Activated CD8-positive, alpha-beta memory T cell treated with anti-CD3 and anti-CD28 coated beads, Interleukin-2, amount 50 U/mL, for 1 hour (primary cell): Measurements from ENCODE around the gene CFAP53.
"Not testable (repeated sequence)": the region's sequence is repeated elsewhere in the genome, so short reads cannot be mapped to it uniquely, and the experiment has no call there.

Source experiments
- DNase-seq: peaks from one replicate; pipeline ENCODE4 v3.0.0-alpha.2; 2020; ENCODE audit errors: extremely low read depth

Gene CFAP53

GRCh38 chr18:50273203-50274043, 7.1 kb upstream of the CFAP53 start:
- no peak for DNase-seq

DNA sequence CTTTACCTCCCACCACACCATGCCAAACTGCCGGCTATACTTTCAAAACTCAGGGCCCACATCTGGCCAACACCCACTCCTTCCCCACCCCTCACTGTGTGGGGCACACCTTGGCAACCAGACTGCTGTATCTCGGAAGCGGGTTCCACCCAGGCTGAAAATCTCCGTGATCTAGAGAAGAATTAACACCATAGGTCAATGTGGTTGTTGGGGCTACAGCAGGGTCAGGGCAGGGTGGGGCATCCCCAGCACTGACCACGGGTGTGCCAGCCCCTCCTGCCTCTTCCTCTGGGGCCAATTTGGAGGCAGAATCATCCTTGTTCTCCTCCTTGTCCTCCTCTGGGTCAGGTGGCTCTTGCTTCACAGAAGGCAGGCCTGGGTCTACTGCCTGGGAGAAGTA, 6.3 kb upstream of the CFAP53 start:
- no peak for DNase-seq

DNA sequence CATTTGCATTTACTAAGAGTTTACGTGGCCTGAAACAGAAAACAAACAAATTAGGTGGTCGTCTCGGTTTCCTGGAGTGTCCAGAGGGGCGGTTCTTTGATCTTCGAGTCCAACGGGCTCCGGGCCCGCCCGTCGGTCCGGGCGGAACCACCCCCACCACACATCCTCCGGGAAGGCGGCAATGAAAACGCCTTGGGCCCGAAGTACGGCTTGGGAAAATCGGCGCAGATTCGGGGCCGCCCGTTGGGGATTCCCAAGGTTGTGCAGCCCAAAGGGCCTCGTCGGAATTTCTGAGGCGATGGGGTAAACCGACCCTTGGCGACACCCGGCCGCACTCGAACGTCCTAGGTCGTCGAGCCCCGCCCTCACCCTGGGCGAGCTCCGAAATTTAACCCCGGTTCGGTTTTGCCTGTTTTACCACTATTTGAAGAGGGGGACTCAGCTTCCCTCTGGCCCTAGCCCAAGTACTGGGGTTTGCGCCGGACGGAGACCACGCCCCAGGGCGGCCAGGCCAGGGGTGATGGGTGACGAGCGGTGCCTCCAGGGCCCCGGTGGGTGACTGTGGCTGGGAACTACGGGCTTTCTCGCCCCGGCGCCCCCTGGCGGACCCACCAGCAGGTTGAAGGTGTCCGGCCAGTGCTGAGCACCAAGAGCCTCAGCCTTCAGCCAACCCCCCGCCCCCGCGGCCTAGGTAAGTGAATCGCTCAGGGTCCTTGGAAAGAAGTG, 1.9 kb upstream of the CFAP53 start:
- DNase-seq = no peak

- no peak for DNase-seq
These were observed 3.3 kb downstream of the CFAP53 start for GRCh38 chr18:50262977-50263376.

- DNase-seq = no peak
These were observed 15.4 kb downstream of the CFAP53 start for GRCh38 chr18:50250935-50251334.

- DNase-seq = no peak
These were observed 16.7 kb downstream of the CFAP53 start for GRCh38 chr18:50249576-50249975.

DNA sequence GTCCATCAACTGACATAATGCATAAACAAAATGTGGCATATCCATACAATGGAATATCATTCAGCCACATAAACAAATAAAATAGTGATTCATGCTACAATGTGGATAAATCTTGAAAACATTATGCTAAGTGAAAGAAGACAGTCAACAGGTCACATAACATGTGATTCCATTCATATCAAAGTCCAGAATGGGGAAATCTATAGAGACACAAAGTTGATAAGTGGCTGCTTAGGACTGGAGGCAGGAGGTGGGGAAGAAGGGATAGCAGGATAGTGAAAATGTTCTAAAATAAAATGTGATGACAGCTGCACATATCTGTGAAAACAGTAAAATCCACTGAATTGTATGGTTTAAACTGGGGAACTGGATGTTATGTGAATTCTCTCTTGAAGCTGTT, 18.7 kb downstream of the CFAP53 start:
- DNase-seq = no peak

GRCh38 chr18:50241768-50242167, 24.5 kb downstream of the CFAP53 start:
- not testable (repeated sequence) for DNase-seq

DNA sequence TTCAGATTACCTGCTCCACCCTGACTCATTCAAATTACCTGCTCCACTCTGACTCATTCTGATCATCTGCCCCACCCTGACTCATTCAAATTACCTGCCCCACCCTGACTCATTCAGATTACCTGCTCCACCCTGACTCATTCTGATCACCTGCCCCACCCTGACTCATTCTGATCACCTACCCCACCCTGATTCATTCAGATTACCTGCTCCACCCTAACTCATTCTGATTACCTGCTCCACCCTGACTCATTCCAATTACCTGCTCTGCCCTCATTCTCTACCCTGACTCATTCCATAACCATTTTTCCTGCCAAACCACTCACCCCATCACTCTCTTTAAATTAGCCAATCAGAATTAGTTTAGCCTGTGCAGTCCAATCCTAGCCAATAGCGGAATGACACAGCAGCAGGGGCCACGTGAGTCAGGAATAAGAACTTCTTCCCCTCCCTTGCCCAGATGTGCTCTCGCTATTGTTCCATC, 26.2 kb downstream of the CFAP53 start:
- DNase-seq = no peak

- no peak for DNase-seq
These were observed 33.9 kb downstream of the CFAP53 start for GRCh38 chr18:50232419-50232818.

- DNase-seq = no peak
These were observed 34.7 kb downstream of the CFAP53 start for GRCh38 chr18:50231621-50232020.

DNA sequence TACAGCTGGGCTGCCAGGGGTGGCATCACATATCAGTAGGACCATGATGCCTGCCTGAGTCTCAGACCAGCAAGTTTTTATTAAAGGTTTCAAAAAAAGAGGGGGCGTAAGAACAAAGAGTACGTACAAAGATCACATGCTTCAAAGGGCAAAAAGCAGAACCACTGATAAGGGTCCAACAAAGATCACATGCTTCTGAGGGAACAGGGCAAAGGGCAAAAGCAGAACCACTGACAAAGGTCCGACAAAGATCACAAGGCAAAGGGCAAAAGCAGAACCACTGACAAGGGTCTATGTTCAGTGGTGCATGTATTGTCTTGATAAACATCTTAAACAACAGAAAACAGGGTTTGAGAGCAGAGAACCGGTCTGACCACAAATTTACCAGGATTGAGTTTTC, 46.0 kb downstream of the CFAP53 start:
- DNase-seq = not testable (repeated sequence)

- DNase-seq = no peak
These were observed 47.7 kb downstream of the CFAP53 start for GRCh38 chr18:50218432-50219197.

- DNase-seq = no peak
These were observed 57.0 kb downstream of the CFAP53 start for GRCh38 chr18:50209311-50209710.

DNA sequence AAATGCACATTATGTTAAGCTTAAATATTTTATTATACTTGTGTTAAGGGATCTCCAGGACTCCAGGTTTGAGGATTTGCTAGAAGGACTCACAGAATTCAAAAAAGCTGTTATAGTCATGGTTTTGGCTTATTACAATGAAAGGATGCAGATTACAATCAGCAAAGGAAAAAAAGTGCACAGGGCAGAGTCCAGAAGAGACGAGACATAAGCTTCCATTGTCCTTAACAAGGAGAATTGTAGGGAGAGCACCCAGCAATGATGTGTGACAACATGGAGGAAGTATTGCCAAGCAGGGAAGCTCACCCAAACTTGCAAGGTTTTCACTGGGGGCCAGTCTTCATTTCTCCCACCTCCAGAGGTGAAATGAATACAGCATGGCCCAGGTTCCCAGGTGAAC, 58.6 kb downstream of the CFAP53 start:
- no peak for DNase-seq

- no peak for DNase-seq
These were observed 62.3 kb downstream of the CFAP53 start for GRCh38 chr18:50203801-50204604.

DNA sequence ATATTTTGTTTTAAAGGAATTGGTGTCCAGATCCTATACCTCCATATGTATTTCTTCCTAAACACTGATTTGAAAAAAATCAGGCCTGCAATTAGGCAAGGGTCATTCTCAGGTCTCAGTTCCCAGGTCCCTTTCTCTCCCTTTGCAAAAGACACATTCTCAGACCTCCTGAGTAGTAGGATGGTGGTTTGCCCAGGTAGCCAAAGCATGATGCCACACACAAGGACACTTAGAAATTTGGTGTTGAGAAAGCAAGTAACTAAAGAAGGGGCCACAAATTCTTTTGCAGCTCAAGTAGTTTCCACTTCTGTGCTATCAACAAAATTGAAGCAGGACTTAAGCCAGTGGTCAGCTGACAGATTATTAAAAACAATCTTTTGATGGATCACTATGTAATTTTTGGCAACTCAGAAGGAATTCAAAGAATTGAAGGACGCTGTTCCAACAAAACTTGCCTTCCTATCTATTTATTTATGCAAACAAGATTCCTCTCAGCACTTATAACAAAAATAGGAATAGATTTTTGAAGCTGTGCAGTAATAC, 64.7 kb downstream of the CFAP53 start:
- DNase-seq = no peak

DNA sequence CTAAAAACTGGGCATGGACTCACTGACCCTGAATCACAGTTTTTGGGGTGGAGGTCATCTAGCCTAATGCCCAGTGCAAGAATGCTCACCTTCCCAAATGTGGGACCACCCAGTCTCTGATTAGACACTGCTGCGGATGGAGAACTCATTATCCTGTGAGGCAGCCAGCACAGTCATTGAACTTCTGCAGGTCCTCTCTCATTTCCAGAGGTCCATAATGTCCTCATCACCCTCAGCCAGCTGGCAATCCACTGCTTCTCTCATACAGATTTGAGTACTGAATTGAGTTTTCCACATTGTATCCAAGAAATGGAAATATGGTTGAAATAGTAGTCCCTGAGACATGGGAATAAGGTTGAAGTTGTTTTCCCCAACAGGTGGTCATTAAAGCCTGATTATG, 66.4 kb downstream of the CFAP53 start:
- no peak for DNase-seq

DNA sequence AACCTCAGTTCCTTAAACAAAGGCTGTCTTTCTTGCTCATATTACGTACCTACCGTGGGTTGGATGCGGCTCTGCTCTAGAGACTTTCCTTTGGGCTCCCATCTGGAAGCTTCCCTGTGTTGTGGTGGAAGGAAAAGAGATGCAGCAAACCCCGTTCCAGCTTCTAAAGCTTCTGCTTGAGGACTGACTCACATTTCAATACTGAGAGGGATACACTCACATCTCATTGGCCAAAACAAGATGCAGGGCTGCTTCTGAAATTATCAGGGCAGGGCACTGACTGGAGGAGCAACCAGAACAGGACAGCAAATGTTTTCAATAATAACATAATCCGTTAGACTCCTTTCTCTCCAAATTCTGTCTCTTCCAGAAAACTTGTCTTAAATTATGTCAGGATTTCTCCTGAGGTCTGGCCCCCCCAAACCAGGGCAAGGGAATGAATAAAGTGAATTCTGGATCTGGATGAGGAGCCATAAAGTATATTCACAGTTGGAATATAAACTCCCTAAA, 66.9 kb downstream of the CFAP53 start:
- no peak for DNase-seq

DNA sequence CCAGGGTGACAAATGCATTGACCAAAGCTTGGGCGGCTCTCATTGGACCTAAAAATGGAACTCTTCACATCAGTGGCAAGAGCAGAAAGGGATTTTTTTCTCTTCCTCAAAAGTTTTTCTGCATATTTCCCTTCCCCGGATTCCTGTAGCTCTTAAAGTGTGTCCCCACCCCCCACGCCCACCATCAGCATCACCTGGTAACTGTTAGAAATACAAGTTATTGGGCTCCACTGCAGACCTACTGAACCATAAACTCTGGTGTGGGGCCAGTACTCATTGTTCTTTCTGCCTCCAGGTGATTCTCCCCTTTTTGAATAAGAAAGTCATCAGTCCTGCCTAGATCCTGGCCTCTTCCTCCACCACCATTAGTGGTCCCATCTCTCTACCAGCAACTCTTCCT, 70.0 kb downstream of the CFAP53 start:
- no peak for DNase-seq

DNA sequence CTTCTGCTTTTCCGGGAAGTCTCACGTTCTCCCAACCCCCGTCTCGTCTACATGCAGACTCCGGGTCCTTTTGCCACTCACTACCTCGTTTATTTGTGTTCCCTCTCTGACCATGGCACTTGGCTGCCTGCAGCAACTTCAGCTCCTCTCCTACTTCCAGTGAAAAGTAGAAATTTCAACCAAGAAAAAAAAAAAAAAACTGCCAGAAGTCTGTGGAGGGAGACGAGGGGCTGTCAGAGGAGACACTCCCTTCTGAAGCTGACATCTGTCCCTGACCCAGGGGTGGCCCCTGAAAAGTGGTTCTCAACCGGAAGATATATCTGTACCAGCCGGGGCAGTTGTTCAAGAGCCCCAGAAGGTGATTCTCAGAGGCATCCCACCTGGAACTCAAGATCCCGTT, 70.6 kb downstream of the CFAP53 start:
- DNase-seq = no peak
